Endothelial cell of umbilical vein (primary cell): ENCODE data around the gene ENKD1.

Source experiments
- CTCF ChIP-seq, 2 donors: IDR thresholded peaks; 1 replicate in 1 of 2; 2 replicates in 1 of 2; pipeline ENCODE4 v1.5.1; 2011; ENCODE audit warnings: low read length in 2 of 2, mild to moderate bottlenecking in 2 of 2, moderate library complexity in 2 of 2, control low read depth in 1 of 2, inconsistent platforms in 1 of 2, low read depth in 1 of 2; ENCODE audit not compliant: insufficient read depth in 1 of 2; ENCODE audit errors: extremely low read depth in 1 of 2
- EZH2 ChIP-seq: IDR thresholded peaks from 2 replicates; pipeline ENCODE4 v1.6.1; 2012; ENCODE audit warnings: borderline replicate concordance, low read depth, mild to moderate bottlenecking, moderate library complexity, low read length, inconsistent platforms; ENCODE audit not compliant: severe bottlenecking
- FOS ChIP-seq: IDR thresholded peaks from 2 replicates; pipeline ENCODE4 v1.6.1; 2011; ENCODE audit warnings: mild to moderate bottlenecking, low read length, moderate library complexity, borderline replicate concordance; ENCODE audit not compliant: insufficient read depth
- MAX ChIP-seq: IDR thresholded peaks from 2 replicates; pipeline ENCODE4 v1.6.1; 2011; ENCODE audit not compliant: insufficient read depth, insufficient read length
- MYC ChIP-seq: IDR thresholded peaks from one replicate; pipeline ENCODE4 v1.6.1; 2011; ENCODE audit warnings: mild to moderate bottlenecking, low read depth, low read length
- POLR2A ChIP-seq: IDR thresholded peaks from 2 replicates; pipeline ENCODE4 v1.6.1; 2012; ENCODE audit warnings: low read depth, mild to moderate bottlenecking, control low read depth, low read length
- POLR2AphosphoS5 ChIP-seq: IDR thresholded peaks from 2 replicates; pipeline ENCODE4 v1.6.1; 2012; ENCODE audit warnings: low read depth, mild to moderate bottlenecking, control low read depth, low read length, moderate library complexity; ENCODE audit not compliant: insufficient read depth

- TF ChIP-seq FOS (no peak), EZH2 (no peak), CTCF (IDR thresholded peaks at IDR 0.05; ENCODE audit: extremely low read depth in 1 of 2, insufficient read depth in 1 of 2, low read depth in 1 of 2, low read length in 2 of 2) (no peak), MYC (no peak), POLR2AphosphoS5 (no peak), POLR2A (no peak), MAX (no peak)
Measured at GRCh38 chr16:67652578-67653127, 13.9 kb downstream of the ENKD1 start.
